Stimulated activated naive CD4-positive, alpha-beta T cell treated with Interleukin-2 at 50 U/mL for 16 hours (primary cell): ENCODE results near the gene KRTAP10-8.
A peak's percentile ranks its signal among the peaks of the same experiment; 100 is the strongest.
"Not testable (repeated sequence)": the region's sequence is repeated elsewhere in the genome, so short reads cannot be mapped to it uniquely, and the experiment has no call there.

Experiments used
- DNase-seq: peaks from one replicate; lab custom pipeline; 2025; lab: John Stamatoyannopoulos, UW

KRTAP10-8 gene

DNA sequence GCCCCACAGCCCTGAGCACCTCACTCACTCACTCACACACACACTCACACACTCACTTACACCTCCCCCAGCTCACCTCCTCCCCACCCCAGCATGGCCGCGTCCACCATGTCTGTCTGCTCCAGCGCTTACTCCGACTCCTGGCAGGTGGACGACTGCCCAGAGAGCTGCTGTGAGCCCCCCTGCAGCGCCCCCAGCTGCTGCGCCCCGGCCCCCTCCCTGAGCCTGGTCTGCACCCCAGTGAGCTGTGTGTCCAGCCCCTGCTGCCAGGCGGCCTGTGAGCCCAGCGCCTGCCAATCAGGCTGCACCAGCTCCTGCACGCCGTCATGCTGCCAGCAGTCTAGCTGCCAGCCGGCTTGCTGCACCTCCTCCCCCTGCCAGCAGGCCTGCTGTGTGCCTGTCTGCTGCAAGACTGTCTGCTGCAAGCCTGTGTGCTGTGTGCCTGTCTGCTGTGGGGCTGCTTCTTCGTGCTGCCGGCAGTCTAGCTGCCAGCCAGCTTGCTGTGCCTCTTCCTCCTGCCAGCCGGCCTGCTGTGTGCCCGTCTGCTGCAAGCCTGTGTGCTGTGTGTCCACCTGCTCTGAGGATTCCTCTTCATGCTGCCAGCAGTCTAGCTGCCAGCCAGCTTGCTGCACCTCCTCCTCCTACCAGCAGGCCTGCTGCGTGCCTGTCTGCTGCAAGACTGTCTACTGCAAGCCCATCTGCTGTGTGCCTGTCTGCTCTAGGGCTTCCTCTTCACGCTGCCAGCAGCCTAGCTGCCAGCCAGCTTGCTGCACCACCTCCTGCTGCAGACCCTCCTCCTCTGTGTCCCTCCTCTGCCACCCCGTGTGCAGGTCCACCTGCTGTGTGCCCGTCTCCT, 34.7 kb downstream of the KRTAP10-8 start, which contains the start of gene KRTAP10-11:
TSS of gene KRTAP10-11 (plus strand) at position 49 of the 856 bp plus-strand sequence. CDS start at position 94, 45 bp downstream.
- DNase-seq = not testable (repeated sequence)

DNA sequence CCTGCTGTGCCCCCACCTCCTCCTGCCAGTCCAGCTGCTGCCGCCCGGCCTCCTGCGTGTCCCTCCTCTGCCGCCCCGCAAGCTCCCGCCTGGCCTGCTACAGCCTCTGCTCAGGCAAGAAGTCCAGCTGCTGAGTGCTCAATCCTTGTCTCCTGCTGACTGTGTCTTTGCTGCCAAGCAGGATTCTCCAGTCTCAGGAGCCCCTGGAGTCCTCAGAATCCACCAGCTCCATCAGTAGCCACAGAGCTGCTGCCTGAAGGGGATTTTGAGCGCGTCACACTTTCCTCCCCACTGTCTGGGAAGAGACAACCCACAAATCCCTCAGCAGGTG, 35.3 kb downstream of the KRTAP10-8 start:
- DNase-seq = no peak

DNA sequence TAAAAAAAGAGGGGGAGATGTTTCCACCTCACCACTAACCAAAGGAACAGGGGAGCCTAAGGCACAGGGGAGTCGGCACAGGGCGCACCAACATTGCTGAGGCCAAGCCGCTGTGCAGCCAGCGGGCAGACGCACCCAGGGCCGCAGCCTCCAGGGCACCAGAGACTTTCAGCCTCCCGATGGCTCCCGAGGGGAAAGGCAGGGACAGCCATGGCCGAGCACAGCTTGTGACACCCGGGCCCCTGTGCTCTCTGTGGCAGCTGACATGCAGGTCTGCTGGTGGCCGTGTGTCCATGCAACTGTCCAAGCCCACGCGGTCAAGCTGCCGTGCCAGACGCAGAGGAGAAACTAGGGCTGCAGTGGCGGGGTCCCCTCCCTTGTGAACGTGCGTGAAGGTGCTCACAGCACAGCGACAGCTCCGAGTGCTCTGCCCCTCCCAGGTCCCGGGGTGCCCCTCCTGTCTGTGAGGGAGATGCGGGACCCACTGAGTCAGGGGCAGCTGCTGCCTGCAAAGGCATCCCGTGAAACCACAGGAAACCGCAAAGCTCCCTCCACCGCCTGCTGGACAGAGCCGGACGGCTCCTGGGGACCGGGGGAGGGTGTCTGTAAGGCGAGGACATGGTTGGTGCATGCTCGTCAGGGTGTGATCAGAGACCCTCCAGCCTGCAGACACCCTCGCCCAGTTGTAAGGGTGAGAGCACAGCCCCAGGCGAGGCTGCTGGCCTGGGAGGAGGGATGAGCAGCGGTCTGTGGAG, 36.9 kb downstream of the KRTAP10-8 start:
- DNase-seq = no peak

DNA sequence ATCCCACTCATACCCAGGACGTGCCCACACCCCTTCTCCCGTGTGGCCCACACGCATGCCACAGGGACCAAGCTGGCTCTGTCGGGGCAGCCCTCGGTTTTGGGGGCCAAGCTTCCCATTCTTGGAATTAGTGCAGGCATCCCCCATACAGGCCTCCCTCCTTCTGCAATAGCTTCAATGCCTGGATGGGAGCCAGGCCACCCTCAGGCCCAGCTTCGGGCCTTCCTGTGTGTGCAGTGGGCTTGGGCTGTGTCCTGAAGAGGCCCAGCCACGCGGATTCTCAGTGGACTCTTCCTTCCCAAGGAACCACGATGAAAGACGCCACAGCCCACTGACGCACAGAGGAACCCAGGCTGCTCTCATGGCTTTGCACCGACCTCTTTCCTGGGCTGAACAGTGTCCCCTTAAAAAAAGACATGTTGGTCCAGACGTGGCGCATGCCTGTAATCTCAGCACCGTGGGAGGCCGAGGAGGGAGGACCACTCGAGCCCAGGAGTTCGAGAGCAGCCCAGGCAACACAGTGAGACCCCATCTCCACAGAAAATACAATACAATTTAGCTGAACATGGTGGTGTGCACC, 37.7 kb downstream of the KRTAP10-8 start:
- no peak for DNase-seq

DNA sequence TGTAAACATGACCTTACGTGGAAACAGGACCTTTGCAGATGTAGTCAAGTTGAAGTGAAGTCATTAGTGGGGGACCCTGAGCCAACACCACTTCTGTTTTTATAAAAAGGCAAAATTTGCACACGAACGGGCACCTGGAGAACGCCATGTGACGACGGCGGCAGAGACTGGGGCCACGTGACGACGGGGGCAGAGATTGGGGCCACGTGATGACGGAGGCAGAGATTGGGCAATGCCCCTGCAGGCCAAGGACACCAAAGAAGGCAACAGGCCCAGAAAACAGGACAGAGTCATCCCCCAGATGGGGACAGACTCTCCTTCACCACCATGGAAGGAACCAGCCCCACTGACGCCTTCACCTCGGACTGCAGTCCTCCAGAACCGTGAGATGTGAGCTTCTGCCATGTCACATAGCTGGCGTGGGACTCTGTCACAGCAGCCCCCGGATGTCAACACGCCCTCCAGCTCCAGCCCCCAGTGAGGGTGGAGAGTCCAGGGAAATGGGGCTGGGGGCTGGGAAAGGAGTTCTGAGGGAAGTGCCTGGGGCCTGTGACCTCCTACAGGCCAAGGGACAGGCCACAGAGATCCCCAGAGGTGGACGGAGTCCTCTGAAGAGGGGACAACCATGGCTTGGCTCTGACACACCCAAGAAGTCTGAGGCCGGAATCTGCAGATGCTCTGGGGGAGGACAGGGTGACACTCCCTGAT, 38.5 kb downstream of the KRTAP10-8 start:
- DNase-seq = no peak

DNA sequence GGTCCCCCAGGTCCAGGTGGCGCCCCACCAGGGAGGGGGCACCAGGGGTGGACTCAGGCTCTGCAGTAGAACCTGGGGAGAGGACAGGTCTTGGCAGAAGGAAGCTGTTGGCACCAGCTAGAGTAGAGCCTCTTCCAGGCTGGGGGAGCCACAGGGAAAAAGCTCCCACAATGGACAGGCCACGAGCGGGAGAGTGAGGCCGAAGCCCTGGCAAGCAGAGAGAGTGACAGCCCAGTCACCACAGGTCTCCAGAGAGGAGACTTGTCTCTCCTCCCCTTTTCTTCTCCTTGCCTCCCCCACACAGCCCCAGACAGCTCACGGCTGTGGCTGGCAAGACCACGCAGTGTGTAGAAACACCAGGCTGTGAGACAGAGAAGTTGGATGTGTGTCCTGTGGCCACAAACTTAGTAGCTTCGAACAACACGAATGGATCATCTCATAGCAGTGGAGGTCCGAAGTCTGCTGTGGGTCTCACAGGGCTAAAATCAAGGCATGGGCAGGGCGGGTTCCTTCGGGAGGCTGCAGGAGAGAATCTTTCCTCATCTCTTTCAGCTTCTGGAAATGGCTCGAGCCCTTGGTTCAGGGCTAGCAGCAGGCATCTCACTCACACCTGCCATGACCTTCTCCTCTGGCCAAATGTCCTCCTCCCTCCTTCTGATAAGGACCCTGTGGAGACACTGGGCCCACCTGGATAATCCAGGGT, 39.2 kb downstream of the KRTAP10-8 start:
- no peak for DNase-seq

DNA sequence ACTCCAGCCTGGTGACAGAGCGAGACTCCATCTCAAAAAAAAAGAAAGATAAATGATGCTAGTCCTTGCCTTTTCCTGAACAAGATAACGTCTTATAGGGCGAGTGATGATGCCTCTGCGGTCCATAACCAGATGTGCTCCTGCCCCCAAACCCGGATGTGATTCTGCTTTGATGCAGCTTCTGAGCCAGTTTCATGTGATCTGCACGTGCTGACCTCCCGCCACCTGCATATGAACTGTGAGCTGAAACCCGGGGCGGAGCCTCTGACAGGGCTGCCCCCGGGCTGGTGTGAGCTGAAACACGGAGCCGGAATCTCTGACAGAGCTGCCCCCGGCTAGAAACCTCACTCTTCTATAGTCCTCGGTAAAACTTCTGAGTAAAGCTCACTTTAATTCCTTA, 41.2 kb downstream of the KRTAP10-8 start:
- DNase-seq = no peak

DNA sequence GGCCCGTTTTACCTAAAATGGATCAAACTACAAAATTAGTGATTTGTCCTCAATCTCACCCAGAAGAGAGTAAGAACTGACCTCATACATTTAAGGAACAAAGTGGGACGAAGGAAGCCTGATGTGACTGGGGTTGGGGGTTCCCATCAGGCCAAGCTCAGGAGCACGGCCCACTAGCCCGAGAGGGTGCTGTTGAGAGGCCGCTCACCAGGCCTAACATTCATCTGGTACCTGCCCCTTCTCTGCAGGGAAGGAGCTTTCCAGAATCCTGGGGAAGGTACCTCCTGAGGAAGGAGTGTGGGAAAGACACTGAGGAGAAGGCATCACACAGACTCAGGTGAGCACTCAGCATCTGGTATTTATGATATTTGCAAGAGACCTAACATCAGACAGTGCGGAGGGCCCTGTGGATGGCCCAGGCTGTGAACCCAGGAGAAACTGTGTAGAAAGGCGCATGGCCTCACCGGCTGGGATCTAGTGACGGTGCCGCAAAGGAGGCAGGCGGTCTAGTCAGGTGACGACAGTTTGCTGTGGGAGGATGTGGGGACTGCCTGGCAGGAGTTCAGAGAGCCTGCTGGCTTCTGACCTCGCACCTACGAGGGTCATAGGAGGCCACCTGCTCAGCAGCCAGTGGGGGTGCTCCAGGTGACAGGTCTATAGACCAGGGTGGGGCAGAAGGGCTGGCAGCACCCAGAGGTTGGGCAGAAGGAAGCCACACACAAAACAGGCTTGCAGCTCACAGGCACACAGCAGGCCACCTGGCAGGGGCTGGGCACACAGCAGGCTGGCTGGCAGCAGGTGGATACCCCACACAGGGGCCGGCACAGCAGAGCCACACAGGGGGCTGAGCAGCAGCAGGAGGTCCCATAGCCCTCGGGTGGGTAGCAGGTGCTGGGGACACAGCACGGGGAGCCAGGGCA, 42.0 kb downstream of the KRTAP10-8 start:
- peak; percentile 27 for DNase-seq

DNA sequence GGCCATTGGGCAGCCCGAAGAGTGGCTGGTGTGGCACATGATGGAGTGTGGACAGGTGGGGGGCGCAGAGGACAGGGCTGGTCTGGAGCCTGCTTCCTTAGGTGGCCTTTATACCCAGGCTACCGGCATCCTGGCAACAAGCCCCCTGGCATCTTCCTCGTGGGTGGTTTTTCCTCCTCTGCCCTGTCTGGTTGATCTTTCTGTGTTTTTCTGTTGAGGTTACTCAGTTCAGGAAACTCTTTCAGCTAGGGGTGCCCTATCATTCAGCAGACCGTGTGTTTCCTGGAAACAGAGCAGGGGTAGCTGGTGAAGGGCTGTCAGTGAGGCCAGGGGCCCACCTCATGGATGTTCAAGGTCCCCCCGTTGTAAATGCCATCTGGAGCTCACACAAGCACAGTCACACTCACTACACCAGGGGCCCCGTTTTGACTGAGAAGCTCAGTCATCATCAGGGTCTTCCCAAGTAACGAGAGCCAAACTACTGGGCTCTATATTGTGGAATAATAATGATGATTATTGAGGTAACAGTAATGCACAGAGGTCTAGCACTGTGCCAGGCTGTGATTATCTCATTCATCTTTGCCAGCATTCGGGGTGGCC, 42.8 kb downstream of the KRTAP10-8 start, which contains the start of gene KRTAP12-4:
TSS of gene KRTAP12-4 (minus strand) at position 84 of the 600 bp plus-strand sequence. CDS start at position 39, 45 bp downstream.
- no peak for DNase-seq

DNA sequence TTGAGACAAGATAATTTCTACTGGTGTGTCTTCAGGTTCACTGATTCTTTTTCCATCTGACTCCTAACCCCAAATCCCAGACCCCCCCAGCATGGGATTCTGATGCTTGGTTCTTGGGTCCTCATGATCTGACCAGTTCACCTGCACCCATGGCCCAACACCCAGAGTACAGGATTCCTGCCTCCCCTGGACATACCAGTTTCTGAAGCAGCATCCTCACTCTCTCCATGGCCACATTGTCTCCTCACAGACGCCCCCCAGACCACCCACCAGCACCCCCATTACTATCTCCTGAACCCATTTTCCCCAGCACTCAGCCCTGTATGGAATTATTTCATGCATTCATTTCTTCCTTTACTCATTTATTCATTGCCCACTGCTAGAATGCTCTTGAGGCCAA, 45.0 kb downstream of the KRTAP10-8 start:
- no peak for DNase-seq

DNA sequence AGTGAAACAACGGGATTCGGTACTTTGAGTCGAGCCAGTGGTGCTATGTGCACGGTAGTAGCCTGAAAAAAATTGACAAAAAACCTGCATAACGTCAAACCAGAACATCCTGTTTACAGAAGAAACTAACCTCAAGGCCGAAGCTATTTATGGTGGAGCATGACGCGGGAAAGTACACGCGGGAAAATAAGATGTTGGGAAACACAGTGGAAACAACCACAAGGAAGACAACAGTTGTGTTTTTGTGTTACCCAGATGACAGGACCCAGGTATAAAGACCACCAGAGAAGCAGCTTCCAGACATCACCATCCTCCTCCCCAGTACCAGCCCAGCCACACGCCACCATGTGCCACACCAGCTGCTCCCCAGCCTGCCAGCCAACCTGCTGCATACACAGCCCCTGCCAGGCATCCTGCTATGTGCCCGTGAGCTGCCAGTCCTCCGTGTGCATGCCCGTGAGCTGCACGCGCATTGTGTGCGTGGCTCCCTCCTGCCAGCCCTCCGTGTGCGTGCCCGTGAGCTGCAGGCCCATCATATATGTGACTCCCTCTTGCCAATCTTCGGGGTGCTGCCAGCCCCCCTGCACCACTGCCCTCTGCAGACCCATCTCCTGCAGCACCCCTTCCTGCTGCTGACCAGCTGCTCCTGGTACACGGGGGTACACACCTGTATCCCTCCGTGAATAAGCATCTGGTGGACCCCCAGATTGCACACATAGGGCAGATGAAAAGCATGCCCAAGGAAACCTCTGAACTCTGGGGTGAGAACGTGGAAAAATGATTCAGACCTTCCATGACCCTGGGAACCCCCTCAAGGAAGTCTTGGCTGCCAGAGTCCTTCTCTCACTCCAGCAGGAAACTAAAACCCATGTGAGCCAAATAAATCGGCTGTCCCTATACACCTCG, 46.0 kb downstream of the KRTAP10-8 start, which contains the start of gene KRTAP12-3:
TSS of gene KRTAP12-3 (plus strand) at position 298 of the 906 bp plus-strand sequence. CDS start at position 346, 48 bp downstream.
- DNase-seq = no peak

DNA sequence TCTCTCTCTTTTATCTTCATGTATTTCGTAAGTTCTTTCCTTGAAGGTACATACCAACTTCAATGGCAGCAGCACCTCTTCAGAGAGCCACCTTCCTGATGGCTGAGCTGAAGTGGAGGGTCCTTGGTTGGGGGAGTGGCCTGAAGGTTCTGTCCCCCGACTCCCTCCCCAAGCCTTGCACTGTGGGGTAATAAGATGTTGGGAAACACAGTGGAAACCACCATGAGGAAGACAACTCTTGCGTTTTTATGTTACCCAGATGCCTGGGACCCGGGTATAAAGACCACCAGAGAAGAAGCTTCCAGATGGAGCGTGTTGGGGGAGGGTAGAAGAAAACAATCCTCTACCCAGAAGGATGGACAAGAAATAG, 46.6 kb downstream of the KRTAP10-8 start:
- no peak for DNase-seq

DNA sequence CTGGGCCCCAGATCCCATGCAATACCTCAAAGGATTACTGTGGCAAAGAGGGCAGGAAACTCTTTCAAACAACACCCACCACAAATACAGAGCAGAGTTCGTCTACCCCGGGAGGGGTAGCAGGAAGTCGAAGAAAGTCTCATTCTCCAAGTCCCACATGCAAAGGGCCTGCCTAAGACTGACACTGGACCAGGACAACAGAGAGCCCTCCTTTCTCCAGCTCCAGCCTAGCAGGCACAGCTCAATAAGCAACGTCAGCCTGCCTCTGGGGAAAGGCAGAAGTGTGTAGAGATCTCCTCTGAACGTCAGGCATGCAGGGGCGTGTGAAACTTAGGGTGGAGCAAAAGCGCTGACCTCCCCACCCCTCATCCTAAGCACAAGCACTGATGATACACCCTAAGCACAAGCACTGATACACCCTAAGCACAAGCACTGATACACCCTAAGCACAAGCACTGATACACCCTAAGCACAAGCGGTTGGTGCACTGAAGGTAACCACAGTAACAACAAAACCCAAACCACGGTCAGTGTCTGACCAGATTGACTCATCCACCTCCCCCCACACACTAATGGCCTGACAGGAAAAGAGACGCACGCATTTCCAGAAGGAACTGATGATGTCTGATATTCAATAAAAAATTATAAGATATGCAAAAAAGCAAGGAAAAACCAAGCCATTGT, 47.2 kb downstream of the KRTAP10-8 start:
- DNase-seq = no peak

DNA sequence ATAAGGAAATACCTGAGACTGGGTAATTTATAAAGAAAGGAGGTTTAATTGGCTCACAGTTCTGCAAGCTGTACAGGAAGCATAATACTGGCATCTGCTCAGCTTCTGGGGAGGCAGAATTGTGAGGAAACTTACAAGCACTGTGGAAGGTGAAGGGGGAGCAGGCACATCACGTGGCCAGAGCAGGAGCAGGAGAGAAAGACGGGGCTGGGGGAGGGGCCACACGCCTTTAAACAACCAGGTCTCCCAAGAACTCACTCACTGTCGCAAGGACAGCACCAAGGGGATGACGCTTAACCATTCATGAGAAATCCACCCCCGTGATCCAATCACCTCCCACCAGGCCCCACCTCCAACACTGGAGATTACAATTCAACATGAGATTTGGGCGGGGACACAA, 49.7 kb downstream of the KRTAP10-8 start:
- DNase-seq = not testable (repeated sequence)
